Breast epithelium (tissue), 4 donors: ENCODE data around the gene SDSL. TPM values are rescaled to one million over a fixed set of nuclear protein-coding genes. Genes with fewer than 3 reads are reported as not detected.

Experiments
- DNase-seq, 2 donors: peaks; one replicate each; pipeline ENCODE4 v3.0.0-alpha.2; 2019; ENCODE audit warnings: low spot score in 2 of 2
- H3K27ac ChIP-seq, 2 donors: fragments of 200-600 bp; sonication (generic) in 1 of 2; one replicate each; pipeline ENCODE4 v1.5.1; 2016 to 2019; ENCODE audit warnings: mild to moderate bottlenecking in 1 of 2
- H3K27me3 ChIP-seq, 2 donors: fragments of 200-600 bp; sonication (generic) in 1 of 2; one replicate each; pipeline versions ENCODE4 v1.5.1 to v1.6.0; 2017 to 2019; ENCODE audit warnings: control low read depth in 1 of 2, mild to moderate bottlenecking in 1 of 2
- H3K36me3 ChIP-seq: fragments of 200-600 bp; one replicate; pipeline ENCODE4 v1.5.1; 2019
- H3K4me1 ChIP-seq, 2 donors: fragments of 200-600 bp; sonication (generic); one replicate each; pipeline ENCODE4 v1.5.1; 2016 to 2019; ENCODE audit warnings: control low read depth in 1 of 2
- H3K4me3 ChIP-seq, 3 donors: fragments of 200-600 bp; sonication (generic); 1 replicate in 2 of 3; 2 replicates in 1 of 3; pipeline ENCODE4 v1.5.1; 2016 to 2019; ENCODE audit warnings: mild to moderate bottlenecking in 3 of 3, moderate library complexity in 2 of 3
- H3K9me3 ChIP-seq, 2 donors: fragments of 200-600 bp; sonication (generic) in 1 of 2; one replicate each; pipeline ENCODE4 v1.5.1; 2016 to 2019; ENCODE audit warnings: control low read depth in 1 of 2
- CTCF ChIP-seq, 3 donors: fragments of 450-650 bp; IDR thresholded peaks; one replicate each; pipeline ENCODE4 v1.5.1; 2016 to 2017; ENCODE audit warnings: antibody characterized with exemption in 3 of 3, mild to moderate bottlenecking in 3 of 3, moderate library complexity in 3 of 3
- POLR2A ChIP-seq: fragments of 450-650 bp; IDR thresholded peaks from one replicate; pipeline ENCODE4 v1.6.1; 2016; ENCODE audit warnings: antibody characterized with exemption, mild to moderate bottlenecking, moderate library complexity
- POLR2AphosphoS5 ChIP-seq, 3 donors: sonication (generic); formaldehyde crosslinking; IDR thresholded peaks; one replicate each; pipeline ENCODE4 v1.6.1; 2017; ENCODE audit warnings: antibody characterized with exemption in 3 of 3
- intact Hi-C: fragments of 100-400 bp; cut with DNase I; formaldehyde crosslinking; loops from one replicate; pipeline ENCODE4 v1.15.1; 2023; ENCODE audit warnings: low total_unique reads
- total RNA-seq, 3 donors: library from RNA; depleted of rRNA; stranded (reverse); fragments of >200 nt; gene quantifications; one replicate each; pipeline ENCODE4 v1.1.0, GENCODE V29; 2016

Gene SDSL
- total RNA-seq, 3 donors from 2014 or later, result 4.6 to 4.9 (median 4.8) TPM

GRCh38 chr12:113443030-113443539 is 20.9 kb downstream of the SDSL start:
- TF ChIP-seq POLR2A, result no peak
- no peak for TF ChIP-seq POLR2AphosphoS5 (IDR thresholded peaks at IDR 0.05)
- TF ChIP-seq CTCF (IDR thresholded peaks at IDR 0.05), result no peak
- Histone ChIP-seq H3K27ac (no peak overlapping the region), H3K4me3 (no peak overlapping the region), H3K4me1 (no peaks in the 10 kb centered on the region), H3K27me3 (peaks cover 0 to 3% of the 10 kb centered on the region in 2 donors), H3K36me3 (no peaks in the 10 kb centered on the region), H3K9me3 (peaks cover 0 to 6% of the 10 kb centered on the region in 2 donors)
- intact Hi-C loops, result no loop called here
- DNase-seq, result no peak

DNA sequence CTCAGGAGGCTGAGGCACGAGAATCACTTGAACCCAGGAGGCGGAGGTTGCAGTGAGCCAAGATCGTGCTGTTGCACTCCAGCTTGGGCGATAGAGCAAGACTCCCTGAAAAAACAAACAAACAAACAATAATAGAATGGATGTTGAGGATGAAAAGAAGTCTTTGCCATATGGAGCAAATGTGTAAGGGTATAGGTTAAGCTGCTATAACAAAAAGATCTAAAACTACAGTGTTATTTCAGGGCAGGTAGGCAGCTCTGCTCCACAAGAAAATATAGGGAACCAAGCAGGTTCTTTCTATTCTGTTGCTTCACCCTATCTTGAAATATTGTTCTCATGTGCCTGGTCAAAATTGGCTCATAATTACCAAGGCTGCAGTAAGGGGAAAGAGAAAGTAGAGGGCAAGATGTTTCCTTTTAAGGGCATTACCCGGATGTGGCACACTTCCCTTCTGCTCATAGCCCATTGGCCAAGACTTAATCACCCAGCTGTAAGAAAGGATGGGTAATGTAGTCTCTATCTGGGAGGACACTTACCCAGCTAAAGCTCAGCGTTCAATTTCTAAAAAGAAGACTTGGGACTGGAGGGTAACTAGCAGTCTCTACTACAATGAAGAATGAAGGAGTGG is 23.5 kb downstream of the SDSL start:
- no peaks in the 10 kb centered on the region for H3K4me1 ChIP-seq
- DNase-seq, result no peak
- intact Hi-C loops, result no loop called here
- TF ChIP-seq POLR2A (no peak), CTCF (IDR thresholded peaks at IDR 0.05) (no peak), POLR2AphosphoS5 (IDR thresholded peaks at IDR 0.05) (no peak)
- peaks cover 0 to 6% of the 10 kb centered on the region in 2 donors for H3K9me3 ChIP-seq
- no peaks in the 10 kb centered on the region for H3K36me3 ChIP-seq
- peaks cover 0 to 17% of the 10 kb centered on the region in 2 donors for H3K27me3 ChIP-seq
- no peak overlapping the region for H3K4me3 ChIP-seq
- H3K27ac ChIP-seq, result no peak overlapping the region

DNA sequence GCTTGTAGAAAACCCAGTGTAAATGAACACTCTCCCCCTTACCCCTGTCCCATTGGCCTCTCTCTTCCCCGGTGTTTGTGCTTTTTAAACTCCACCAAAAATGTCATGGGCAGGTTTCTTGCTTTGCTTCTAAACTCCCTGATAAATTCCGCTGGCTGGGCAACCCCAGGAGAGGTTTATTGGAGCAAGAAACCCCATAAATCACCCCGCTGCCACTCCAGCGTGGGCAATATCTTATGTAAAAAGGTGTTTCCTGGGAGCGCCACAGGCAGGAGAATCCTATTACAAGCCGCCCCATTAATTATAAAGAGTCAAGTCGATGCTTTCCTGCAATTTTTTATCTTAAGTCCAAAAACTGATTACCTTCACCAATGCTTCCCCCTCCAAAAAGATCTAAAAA is 26.7 kb downstream of the SDSL start:
- intact Hi-C loops, result no loop called here
- no peak overlapping the region for H3K4me3 ChIP-seq
- peaks cover 0 to 6% of the 10 kb centered on the region in 2 donors for H3K9me3 ChIP-seq
- H3K4me1 ChIP-seq, result no peaks in the 10 kb centered on the region
- H3K27me3 ChIP-seq, result peaks cover 0 to 17% of the 10 kb centered on the region in 2 donors
- TF ChIP-seq POLR2A (no peak), POLR2AphosphoS5 (IDR thresholded peaks at IDR 0.05) (no peak)
- DNase-seq, result no peak
- no peaks in the 10 kb centered on the region for H3K36me3 ChIP-seq
- no peak overlapping the region for H3K27ac ChIP-seq

- H3K27me3 ChIP-seq, result peaks cover 0 to 19% of the 10 kb centered on the region in 2 donors
- DNase-seq, result no peak
- no peaks in the 10 kb centered on the region for H3K4me1 ChIP-seq
- H3K9me3 ChIP-seq, result peaks cover 0 to 6% of the 10 kb centered on the region in 2 donors
- TF ChIP-seq POLR2AphosphoS5 (IDR thresholded peaks at IDR 0.05), result no peak
- TF ChIP-seq CTCF (IDR thresholded peaks at IDR 0.05), result no peak
- no peak overlapping the region for H3K27ac ChIP-seq
- no peaks in the 10 kb centered on the region for H3K36me3 ChIP-seq
- intact Hi-C loops, result no loop called here
- H3K4me3 ChIP-seq, result no peak overlapping the region
Observed at GRCh38 chr12:113449299-113449698, 27.1 kb downstream of the SDSL start.

DNA sequence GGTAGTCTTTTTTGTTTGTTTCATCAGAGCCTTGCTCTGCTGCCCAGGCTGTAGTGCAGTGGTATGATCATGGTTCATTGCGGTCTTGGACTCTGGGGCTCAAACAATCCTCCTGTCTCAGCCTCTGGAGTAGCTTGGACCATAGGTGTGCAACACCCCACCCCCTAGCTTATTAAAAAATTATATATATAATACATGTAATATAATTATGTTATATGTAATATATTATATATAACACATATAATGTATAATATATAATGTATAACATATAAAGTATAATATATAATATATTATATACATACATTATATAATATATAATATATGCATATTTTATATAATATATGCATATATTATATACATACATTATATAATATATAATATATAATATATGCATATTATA is 27.7 kb downstream of the SDSL start:
- peaks cover 0 to 6% of the 10 kb centered on the region in 2 donors for H3K9me3 ChIP-seq
- DNase-seq, result no peak
- no peak overlapping the region for H3K27ac ChIP-seq
- H3K27me3 ChIP-seq, result peaks cover 0 to 24% of the 10 kb centered on the region in 2 donors
- H3K36me3 ChIP-seq, result no peaks in the 10 kb centered on the region
- no peaks in the 10 kb centered on the region for H3K4me1 ChIP-seq
- TF ChIP-seq POLR2AphosphoS5 (IDR thresholded peaks at IDR 0.05), result no peak
- TF ChIP-seq POLR2A, result no peak
- no peak for TF ChIP-seq CTCF (IDR thresholded peaks at IDR 0.05)
- no peak overlapping the region for H3K4me3 ChIP-seq
- intact Hi-C loops, result no loop called here
